ENCODE measurements around the gene ZNF746. TPM values are rescaled to one million over a fixed set of nuclear protein-coding genes. Genes with fewer than 3 reads are reported as not detected.

ZNF746 gene
- total and polyA plus RNA-seq, 2 donors (not counting 3 experiments of a cell fraction or from before 2014, with no cell fraction given): 10.5 to 20.8 TPM

- H3K79me2 ChIP-seq (ENCODE audit: control insufficient read depth, insufficient read depth, low read length): peaks cover 3% of the 10 kb centered on the region
- no peak overlapping the region for H3K4me3 ChIP-seq (replicated peaks in 1 of 3; ENCODE audit: insufficient read depth in 1 of 3, low read depth in 1 of 3, low read length in 3 of 3)
- no peaks in the 10 kb centered on the region for H3K9me1 ChIP-seq (replicated peaks; ENCODE audit: control insufficient read depth, extremely low read depth, insufficient read depth, low read length)
- dilution Hi-C loops (cut with MboI; ENCODE audit: extremely low pct_ligation_motif_present, low sequenced_read_pairs): no loop called here
- no TSS peak for BruUV-seq (replicated peaks)
- no peak for DNase-seq (ENCODE audit: low read depth, low spot score)
- H3K9ac ChIP-seq (replicated peaks; ENCODE audit: extremely low read depth, insufficient read depth, low read length): no peak overlapping the region
- no peaks in the 10 kb centered on the region for H3K9me3 ChIP-seq (replicated peaks; ENCODE audit: control insufficient read depth, insufficient read depth, low read length)
- ChIA-PET CTCF (interaction anchor here (0.7 to 1.7 kb wide), 3 partner anchors 10 to 162 kb away, joined by 3 to 6 read pairs (median 4); partner anchors contain the start of gene ZNF777), POLR2A (no interaction called here)
- H4K20me1 ChIP-seq (replicated peaks; ENCODE audit: control insufficient read depth, extremely low read depth, insufficient read depth, low read length): no peaks in the 10 kb centered on the region
- intact Hi-C loops (cut with micrococcal nuclease): no loop called here
- FAIRE-seq: no peak
- H2AFZ ChIP-seq (ENCODE audit: low read depth, low read length): no peak overlapping the region
- H3K36me3 ChIP-seq (ENCODE audit: control insufficient read depth in 2 of 2, extremely low read depth in 1 of 2, insufficient read depth in 2 of 2, low read length in 2 of 2): peaks cover 0 to 28% of the 10 kb centered on the region in 2 experiments
- no peaks in the 10 kb centered on the region for H3K27me3 ChIP-seq (ENCODE audit: control insufficient read depth in 2 of 2, insufficient read depth in 2 of 2, low read length in 2 of 2)
- no peak overlapping the region for H3K4me2 ChIP-seq (ENCODE audit: insufficient read depth, low read length)
- TF ChIP-seq JUN (IDR thresholded peaks at IDR 0.05; ENCODE audit: borderline replicate concordance, insufficient read depth, insufficient read length, low read depth) (no peak), POLR2AphosphoS5 (IDR thresholded peaks at IDR 0.05; ENCODE audit: insufficient read depth, low read depth, low read length) (no peak), FOS (IDR thresholded peaks at IDR 0.05; ENCODE audit: borderline replicate concordance, insufficient read depth, low read length) (no peak), POLR2A (IDR thresholded peaks at IDR 0.05; ENCODE audit: low read depth, low read length) (no peak), MAX (IDR thresholded peaks at IDR 0.05; ENCODE audit: insufficient read depth, insufficient read length) (no peak)
- no peaks in the 10 kb centered on the region for H3K4me1 ChIP-seq (ENCODE audit: control insufficient read depth, extremely low read depth, insufficient read depth, low read length)
- no peak overlapping the region for H3K27ac ChIP-seq (ENCODE audit: insufficient read depth, low read depth, low read length)
These were observed 20.8 kb downstream of the ZNF746 start for GRCh38 chr7:149476791-149477190.

GRCh38 chr7:149475121-149476045 is 22.2 kb downstream of the ZNF746 start:
- POLR2A ChIA-PET: no interaction called here
- no peaks in the 10 kb centered on the region for H4K20me1 ChIP-seq (replicated peaks; ENCODE audit: control insufficient read depth, extremely low read depth, insufficient read depth, low read length)
- no peaks in the 10 kb centered on the region for H3K9me3 ChIP-seq (replicated peaks; ENCODE audit: control insufficient read depth, insufficient read depth, low read length)
- intact Hi-C loops (cut with micrococcal nuclease) (no loop called here), dilution Hi-C loops (cut with MboI; ENCODE audit: extremely low pct_ligation_motif_present, low sequenced_read_pairs) (no loop called here)
- no peak overlapping the region for H2AFZ ChIP-seq (ENCODE audit: low read depth, low read length)
- H3K79me2 ChIP-seq (ENCODE audit: control insufficient read depth, insufficient read depth, low read length): peaks cover 3% of the 10 kb centered on the region
- no peaks in the 10 kb centered on the region for H3K9me1 ChIP-seq (replicated peaks; ENCODE audit: control insufficient read depth, extremely low read depth, insufficient read depth, low read length)
- FAIRE-seq (no peak), DNase-seq (ENCODE audit: low read depth, low spot score) (no peak)
- BruUV-seq (replicated peaks): no TSS peak
- CTCF ChIA-PET: interaction anchor here (1.7 to 1.8 kb wide), 3 partner anchors 8 to 15 kb away, joined by 4 to 6 read pairs (median 6); partner anchors contain the start of gene ZNF777
- H3K36me3 ChIP-seq (ENCODE audit: control insufficient read depth in 2 of 2, extremely low read depth in 1 of 2, insufficient read depth in 2 of 2, low read length in 2 of 2): peaks cover 0 to 28% of the 10 kb centered on the region in 2 experiments
- H3K27ac ChIP-seq (ENCODE audit: insufficient read depth, low read depth, low read length): no peak overlapping the region
- H3K4me3 ChIP-seq (replicated peaks in 1 of 3; ENCODE audit: insufficient read depth in 1 of 3, low read depth in 1 of 3, low read length in 3 of 3): no peak overlapping the region
- no peak overlapping the region for H3K9ac ChIP-seq (replicated peaks; ENCODE audit: extremely low read depth, insufficient read depth, low read length)
- no peaks in the 10 kb centered on the region for H3K27me3 ChIP-seq (ENCODE audit: control insufficient read depth in 2 of 2, insufficient read depth in 2 of 2, low read length in 2 of 2)
- H3K4me1 ChIP-seq (ENCODE audit: control insufficient read depth, extremely low read depth, insufficient read depth, low read length): no peaks in the 10 kb centered on the region
- TF ChIP-seq MAX (IDR thresholded peaks at IDR 0.05; ENCODE audit: insufficient read depth, insufficient read length) (no peak), CTCF (IDR thresholded peaks at IDR 0.05; ENCODE audit: extremely low read depth in 1 of 2, insufficient read depth in 1 of 2, low read depth in 1 of 2, low read length in 2 of 2) (no peak), GATA2 (IDR thresholded peaks at IDR 0.05; ENCODE audit: insufficient read depth, insufficient read length, low read depth, low read length) (no peak), FOS (IDR thresholded peaks at IDR 0.05; ENCODE audit: borderline replicate concordance, insufficient read depth, low read length) (no peak), JUN (IDR thresholded peaks at IDR 0.05; ENCODE audit: borderline replicate concordance, insufficient read depth, insufficient read length, low read depth) (no peak), EZH2 (IDR thresholded peaks at IDR 0.05; ENCODE audit: borderline replicate concordance, low read depth, low read length, severe bottlenecking) (no peak), POLR2AphosphoS5 (IDR thresholded peaks at IDR 0.05; ENCODE audit: insufficient read depth, low read depth, low read length) (no peak), POLR2A (IDR thresholded peaks at IDR 0.05; ENCODE audit: low read depth, low read length) (no peak), MYC (IDR thresholded peaks at IDR 0.05; ENCODE audit: low read depth, low read length) (no peak)
- H3K4me2 ChIP-seq (ENCODE audit: insufficient read depth, low read length): no peak overlapping the region
